Stimulated activated CD8-positive, alpha-beta memory T cell treated with anti-CD3 and anti-CD28 coated beads, Interleukin-15, amount 100 ng/mL, for 24 hours (primary cell): ENCODE results near the gene SMTNL1.

ENCODE experiments used
- DNase-seq: peaks from one replicate; pipeline ENCODE4 v3.0.0-alpha.2; 2020; ENCODE audit warnings: low read depth

Gene SMTNL1

DNA sequence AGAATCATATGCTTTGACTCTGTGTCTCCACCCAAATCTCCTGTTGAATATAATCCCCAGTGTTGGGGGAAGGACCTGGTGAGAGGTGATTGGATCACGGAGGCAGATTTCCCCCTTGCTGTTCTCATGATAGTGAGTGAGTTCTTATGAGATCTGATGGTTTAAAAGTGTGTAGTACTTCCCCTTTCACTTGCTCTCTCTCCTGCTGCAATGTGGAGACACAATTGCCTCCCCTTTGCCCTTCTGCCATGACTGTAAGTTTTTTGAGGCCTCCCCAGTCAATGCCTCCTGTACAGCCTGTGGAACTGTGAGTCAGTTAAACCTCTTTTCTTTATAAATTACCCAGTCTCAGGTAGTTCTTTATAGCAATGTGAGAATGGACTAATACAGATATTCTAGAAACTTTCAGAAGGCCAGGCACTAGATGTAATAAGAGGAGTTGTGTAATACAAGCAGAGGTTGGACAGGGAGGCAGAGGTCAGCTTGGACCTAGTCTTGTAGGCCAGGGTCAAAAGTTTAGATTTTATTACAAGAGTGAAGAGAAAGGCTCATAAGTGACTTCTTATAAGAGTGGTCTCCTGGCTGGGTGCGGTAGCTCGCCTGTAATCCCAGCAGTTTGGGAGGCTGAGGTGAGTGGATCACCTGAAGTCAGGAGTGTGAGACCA lies 50.8 kb downstream of the SMTNL1 start:
- no peak for DNase-seq

DNA sequence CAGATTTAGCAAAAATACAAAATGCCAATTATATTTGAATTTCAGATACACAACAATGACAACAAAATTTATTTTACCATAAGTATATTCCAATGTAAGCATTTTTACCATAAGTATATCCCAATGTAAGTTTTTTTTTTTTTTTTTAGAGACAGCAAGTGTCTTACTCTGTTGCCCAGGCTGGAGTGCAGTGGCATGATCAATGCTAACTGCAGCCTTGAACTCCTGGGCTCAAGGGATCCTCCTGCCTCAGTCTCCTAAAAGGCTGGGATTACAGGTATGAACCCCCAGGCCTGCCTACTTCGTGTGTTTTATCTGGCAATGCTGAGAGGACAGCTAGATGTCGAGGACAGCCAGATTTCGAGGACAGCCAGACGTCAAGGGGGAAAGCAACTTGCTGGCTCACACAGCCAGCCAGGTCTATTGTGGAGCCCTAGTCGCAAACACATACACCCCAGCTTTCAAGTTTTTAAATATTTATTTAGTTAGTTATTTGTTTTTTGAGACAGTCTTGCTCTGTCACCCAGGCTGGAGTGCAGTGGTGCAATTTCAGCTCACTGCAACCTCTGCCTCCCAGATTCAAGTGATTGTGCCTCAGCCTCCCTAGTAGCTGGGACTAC lies 59.0 kb downstream of the SMTNL1 start:
- DNase-seq = no peak

DNA sequence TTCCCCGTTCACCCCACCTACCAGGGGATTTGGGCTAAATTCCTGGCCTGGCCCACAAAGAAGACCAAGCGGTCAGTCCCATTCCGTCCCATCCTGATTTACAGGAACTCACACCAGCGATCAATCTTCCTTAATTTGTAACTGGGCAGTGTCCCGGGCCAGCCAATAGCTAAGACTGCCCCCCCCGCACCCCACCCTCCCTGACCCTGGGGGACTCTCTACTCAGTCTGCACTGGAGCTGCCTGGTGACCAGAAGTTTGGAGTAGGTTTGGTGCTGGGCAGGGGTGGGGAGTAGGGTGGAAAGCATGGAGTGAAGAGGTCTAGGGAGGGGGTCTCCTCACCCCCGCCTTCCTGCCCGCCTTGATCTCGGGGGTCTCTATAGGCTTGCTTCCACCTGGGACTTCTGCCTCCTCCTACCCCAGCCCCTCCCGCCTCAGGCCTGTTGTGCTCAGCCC lies 60.1 kb downstream of the SMTNL1 start, which contains the start of gene SERPING1:
Gene SERPING1 (plus strand): TSS at position 225 of the 455 bp plus-strand sequence. CDS start 586 bp downstream, outside the sequence.
- DNase-seq = no peak

DNA sequence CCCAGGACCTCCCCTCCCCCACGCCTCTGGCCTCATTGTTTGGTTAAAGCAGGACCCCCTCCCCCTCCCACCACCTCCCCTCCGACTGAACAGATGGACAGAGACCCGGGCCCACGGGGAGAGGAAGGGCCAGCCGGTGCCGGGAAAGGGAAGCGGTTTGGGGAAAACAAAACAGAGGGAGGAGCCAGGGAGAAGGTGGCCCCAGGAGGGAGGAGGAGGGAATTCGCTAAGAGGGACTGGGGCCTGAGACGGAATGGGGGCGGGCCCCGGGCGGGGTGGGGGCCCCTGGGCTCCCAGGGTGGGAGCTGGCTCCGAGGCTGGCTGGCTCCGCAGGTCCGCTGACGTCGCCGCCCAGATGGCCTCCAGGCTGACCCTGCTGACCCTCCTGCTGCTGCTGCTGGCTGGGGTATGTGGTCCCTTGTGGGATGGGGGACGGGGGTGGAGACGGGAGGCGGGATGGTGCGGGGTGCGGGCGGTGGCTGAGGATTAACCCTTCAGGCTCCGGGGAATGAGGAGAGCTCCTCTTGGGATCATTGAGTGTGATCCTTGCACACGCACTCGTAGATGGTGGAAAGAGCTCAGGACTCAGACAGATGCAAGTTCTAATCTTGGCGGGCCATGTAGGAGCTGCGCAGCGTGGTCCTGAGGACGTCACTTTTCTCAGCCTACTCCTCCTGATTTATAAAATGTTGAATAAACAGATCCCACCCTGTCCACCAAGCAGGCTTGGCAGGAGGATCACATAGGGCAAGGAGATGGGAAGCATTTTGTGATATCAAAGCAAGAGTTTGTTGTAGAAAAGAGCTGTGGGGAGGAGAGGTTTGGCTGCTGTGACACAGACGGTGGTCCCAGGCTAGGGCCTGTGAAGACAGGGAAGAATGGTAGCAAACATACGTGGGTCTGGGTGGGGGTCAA lies 60.8 kb downstream of the SMTNL1 start:
- no peak for DNase-seq

DNA sequence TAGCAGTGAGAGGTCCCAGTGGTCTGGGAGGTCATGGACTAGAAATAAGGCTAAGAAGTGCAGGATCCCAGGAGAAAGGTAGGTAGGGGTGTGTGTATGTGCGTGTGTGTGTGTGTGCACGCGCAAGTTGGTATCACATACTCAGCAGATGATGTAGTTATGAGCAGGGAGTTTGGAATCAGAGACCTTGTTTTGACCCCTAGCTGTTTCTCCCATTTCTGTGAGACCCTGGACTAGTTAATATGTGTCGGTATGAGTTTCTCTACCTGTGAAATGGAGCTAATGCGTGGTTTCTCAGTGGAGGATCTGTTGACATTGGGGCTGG lies 61.4 kb downstream of the SMTNL1 start:
- no peak for DNase-seq

DNA sequence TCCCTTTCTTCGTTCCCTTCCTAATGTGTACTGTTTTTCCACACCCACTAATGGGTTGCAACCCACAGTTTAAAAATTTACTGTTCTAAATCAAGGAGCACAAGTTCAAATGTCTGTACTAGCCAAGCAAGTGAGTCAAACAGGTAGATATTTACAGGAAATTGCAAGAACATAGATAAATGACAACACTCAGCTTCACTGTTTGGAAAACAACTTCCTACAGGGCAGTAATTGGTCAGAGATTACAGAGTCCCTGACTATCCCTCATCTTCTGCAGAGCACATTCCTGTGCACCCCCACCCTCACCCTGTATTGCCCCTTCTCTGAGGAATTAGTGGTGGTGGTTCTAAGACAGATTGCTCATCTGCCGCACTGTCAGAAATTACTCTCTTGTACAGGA lies 62.0 kb downstream of the SMTNL1 start:
- DNase-seq = no peak
